Neural cell (in vitro differentiated cells): ENCODE measurements around the gene PBX4.

ENCODE experiments used
- EZH2 ChIP-seq: fragments of 200-600, 300-800 bp; shearing (Covaris generic), sonication (generic); IDR thresholded peaks from 2 replicates; pipeline ENCODE4 v1.6.1; 2014; ENCODE audit warnings: antibody characterized with exemption, low read length, borderline replicate concordance, mild to moderate bottlenecking; ENCODE audit not compliant: insufficient read depth, poor library complexity, severe bottlenecking
- RAD21 ChIP-seq: fragments of 450-650 bp; conservative IDR thresholded peaks from 2 replicates; pipeline ENCODE4 v1.6.1; 2014; ENCODE audit warnings: antibody characterized with exemption, mild to moderate bottlenecking, moderate library complexity
- TAF1 ChIP-seq: IDR thresholded peaks from 2 replicates; pipeline ENCODE4 v1.6.1; 2012; ENCODE audit warnings: low read depth
- TF ChIP-seq, protein P1 (sequence below): fragments of 450-650 bp; IDR thresholded peaks from 2 replicates; pipeline ENCODE4 v1.5.1; 2014; ENCODE audit warnings: antibody characterized with exemption, mild to moderate bottlenecking, moderate library complexity; ENCODE audit not compliant: poor library complexity, severe bottlenecking

- TF ChIP-seq, protein P1, sequence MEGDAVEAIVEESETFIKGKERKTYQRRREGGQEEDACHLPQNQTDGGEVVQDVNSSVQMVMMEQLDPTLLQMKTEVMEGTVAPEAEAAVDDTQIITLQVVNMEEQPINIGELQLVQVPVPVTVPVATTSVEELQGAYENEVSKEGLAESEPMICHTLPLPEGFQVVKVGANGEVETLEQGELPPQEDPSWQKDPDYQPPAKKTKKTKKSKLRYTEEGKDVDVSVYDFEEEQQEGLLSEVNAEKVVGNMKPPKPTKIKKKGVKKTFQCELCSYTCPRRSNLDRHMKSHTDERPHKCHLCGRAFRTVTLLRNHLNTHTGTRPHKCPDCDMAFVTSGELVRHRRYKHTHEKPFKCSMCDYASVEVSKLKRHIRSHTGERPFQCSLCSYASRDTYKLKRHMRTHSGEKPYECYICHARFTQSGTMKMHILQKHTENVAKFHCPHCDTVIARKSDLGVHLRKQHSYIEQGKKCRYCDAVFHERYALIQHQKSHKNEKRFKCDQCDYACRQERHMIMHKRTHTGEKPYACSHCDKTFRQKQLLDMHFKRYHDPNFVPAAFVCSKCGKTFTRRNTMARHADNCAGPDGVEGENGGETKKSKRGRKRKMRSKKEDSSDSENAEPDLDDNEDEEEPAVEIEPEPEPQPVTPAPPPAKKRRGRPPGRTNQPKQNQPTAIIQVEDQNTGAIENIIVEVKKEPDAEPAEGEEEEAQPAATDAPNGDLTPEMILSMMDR: no peak
- TF ChIP-seq EZH2 (no peak), RAD21 (no peak), TAF1 (no peak)
Observed at GRCh38 chr19:19575411-19575810, 43.1 kb downstream of the PBX4 start.
